Keratinocyte (primary cell): ENCODE results near the gene PTGR3.

Experiments
- CTCF ChIP-seq, 3 experiments: IDR thresholded peaks in 1 of 3; conservative IDR thresholded peaks in 1 of 3; optimal IDR thresholded peaks in 1 of 3; 2 replicates in 2 of 3; 3 replicates in 1 of 3; pipeline versions ENCODE3 to v1.5.1; 2011; ENCODE audit warnings: low read length in 3 of 3, mild to moderate bottlenecking in 3 of 3, moderate library complexity in 2 of 3, control low read depth in 1 of 3, inconsistent platforms in 1 of 3; ENCODE audit not compliant: insufficient read depth in 2 of 3; ENCODE audit errors: extremely low read depth in 1 of 3
- EZH2 ChIP-seq: IDR thresholded peaks from one replicate; pipeline ENCODE4 v1.6.1; 2012; ENCODE audit warnings: inconsistent platforms, mild to moderate bottlenecking, low read length, moderate library complexity

GRCh38 chr18:75172299-75173124 is 36.4 kb downstream of the PTGR3 start:
- no peak for TF ChIP-seq CTCF (optimal IDR thresholded peaks at IDR 0.05 in 1 of 3, IDR thresholded peaks at IDR 0.05 in 1 of 3, conservative IDR thresholded peaks at IDR 0.05 in 1 of 3; ENCODE audit: extremely low read depth in 1 of 3, insufficient read depth in 2 of 3, low read length in 3 of 3)
- TF ChIP-seq EZH2, result no peak
